HEK293 (cell line): ENCODE results near the gene MTHFS.

ENCODE experiments used
- CTCF ChIA-PET: fragments of 350-600 bp; formaldehyde crosslinking; extraction: SDS; loops from one replicate; lab custom pipeline; 2021; ENCODE audit warnings: antibody characterized with exemption; lab: Yijun Ruan, JAX
- POLR2A ChIA-PET: fragments of 300-600 bp; formaldehyde crosslinking; extraction: SDS; loops from one replicate; lab custom pipeline; 2020; ENCODE audit warnings: antibody characterized with exemption, inconsistent platforms; lab: Yijun Ruan, JAX
- H3K27ac ChIP-seq: fragments of 200-500 bp; sonication (Bioruptor generic); 2 replicates; pipeline ENCODE4 v1.5.1; 2014; ENCODE audit warnings: low read depth, low read length, control low read depth, inconsistent platforms; ENCODE audit errors: extremely low read depth
- H3K36me3 ChIP-seq, 2 experiments: fragments of 200-500 bp in 1 of 2; sonication (Bioruptor generic) in 1 of 2; 1 replicate in 1 of 2; 2 replicates in 1 of 2; pipeline ENCODE4 v1.5.1; 2014 to 2017; ENCODE audit warnings: inconsistent platforms in 2 of 2, low read length in 2 of 2; ENCODE audit not compliant: control insufficient read depth in 2 of 2, insufficient read depth in 1 of 2
- H3K4me1 ChIP-seq: fragments of 200-500 bp; sonication (Bioruptor generic); 2 replicates; pipeline ENCODE4 v1.5.1; 2014; ENCODE audit warnings: mild to moderate bottlenecking, low read length, inconsistent platforms; ENCODE audit not compliant: control insufficient read depth, insufficient read depth
- H3K4me3 ChIP-seq: 2 replicates; pipeline ENCODE4 v1.5.1; 2011; ENCODE audit warnings: low read depth, mild to moderate bottlenecking, control low read depth, low read length, moderate library complexity
- H3K9me3 ChIP-seq: fragments of 200-500 bp; sonication (Bioruptor generic); 2 replicates; pipeline ENCODE4 v1.5.1; 2014; ENCODE audit warnings: low read depth, low read length, inconsistent platforms; ENCODE audit not compliant: control insufficient read depth, insufficient read depth
- GLIS2 ChIP-seq: fragments of 450-650 bp; formaldehyde crosslinking; IDR thresholded peaks from 2 replicates; pipeline ENCODE4 v1.5.1; 2016; ENCODE audit warnings: missing biosample characterization, missing genetic modification characterization
- SCRT1 ChIP-seq: fragments of 450-650 bp; formaldehyde crosslinking; IDR thresholded peaks from 2 replicates; pipeline ENCODE4 v1.5.1; 2016; ENCODE audit warnings: missing biosample characterization, missing genetic modification characterization, borderline replicate concordance
- WT1 ChIP-seq: fragments of 450-650 bp; formaldehyde crosslinking; IDR thresholded peaks from 2 replicates; pipeline ENCODE4 v1.5.1; 2016; ENCODE audit warnings: missing biosample characterization, missing genetic modification characterization
- ZFP3 ChIP-seq: fragments of 450-650 bp; formaldehyde crosslinking; IDR thresholded peaks from 2 replicates; pipeline ENCODE4 v1.5.1; 2016; ENCODE audit warnings: low read depth, missing biosample characterization, missing genetic modification characterization
- ZFP37 ChIP-seq: fragments of 450-650 bp; formaldehyde crosslinking; IDR thresholded peaks from 2 replicates; pipeline ENCODE4 v1.5.1; 2016; ENCODE audit warnings: missing biosample characterization, missing genetic modification characterization
- ZNF112 ChIP-seq: fragments of 450-650 bp; formaldehyde crosslinking; IDR thresholded peaks from 2 replicates; pipeline ENCODE4 v1.5.0; 2017; ENCODE audit warnings: missing biosample characterization, missing genetic modification characterization
- ZNF138 ChIP-seq: fragments of 450-650 bp; formaldehyde crosslinking; IDR thresholded peaks from 2 replicates; pipeline ENCODE4 v1.5.1; 2016; ENCODE audit warnings: missing biosample characterization, missing genetic modification characterization, borderline replicate concordance
- ZNF324 ChIP-seq: fragments of 450-650 bp; formaldehyde crosslinking; IDR thresholded peaks from 2 replicates; pipeline ENCODE4 v1.5.1; 2016; ENCODE audit warnings: missing biosample characterization, missing genetic modification characterization
- ZNF335 ChIP-seq: fragments of 450-650 bp; formaldehyde crosslinking; conservative IDR thresholded peaks from 2 replicates; pipeline ENCODE4 v1.5.1; 2016; ENCODE audit warnings: missing biosample characterization, missing genetic modification characterization
- ZNF433 ChIP-seq: fragments of 450-650 bp; formaldehyde crosslinking; IDR thresholded peaks from 2 replicates; pipeline ENCODE4 v1.5.1; 2016; ENCODE audit warnings: missing biosample characterization, missing genetic modification characterization, low read depth
- ZNF549 ChIP-seq: fragments of 450-650 bp; IDR thresholded peaks from 2 replicates; pipeline ENCODE4 v1.5.1; 2018; ENCODE audit warnings: missing biosample characterization, missing genetic modification characterization, mild to moderate bottlenecking, inconsistent platforms, moderate library complexity
- ZNF623 ChIP-seq: fragments of 450-650 bp; formaldehyde crosslinking; IDR thresholded peaks from 2 replicates; pipeline ENCODE4 v1.5.1; 2016; ENCODE audit warnings: missing biosample characterization, missing genetic modification characterization
- ZNF654 ChIP-seq: fragments of 450-650 bp; formaldehyde crosslinking; IDR thresholded peaks from 2 replicates; pipeline ENCODE4 v1.5.1; 2016; ENCODE audit warnings: low read depth, missing biosample characterization, missing genetic modification characterization
- ZNF777 ChIP-seq: fragments of 450-650 bp; formaldehyde crosslinking; IDR thresholded peaks from 2 replicates; pipeline ENCODE4 v1.5.1; 2017; ENCODE audit warnings: missing biosample characterization, missing genetic modification characterization, borderline replicate concordance
- ZNF843 ChIP-seq: fragments of 450-650 bp; formaldehyde crosslinking; IDR thresholded peaks from 2 replicates; pipeline ENCODE4 v1.5.1; 2016; ENCODE audit warnings: missing biosample characterization, missing genetic modification characterization
- TF ChIP-seq, protein P1 (sequence below): IDR thresholded peaks from 2 replicates; pipeline ENCODE4 v1.6.1; 2011; ENCODE audit warnings: mild to moderate bottlenecking, low read depth, low read length, borderline replicate concordance
- TF ChIP-seq, protein P2 (sequence below): fragments of 450-650 bp; formaldehyde crosslinking; IDR thresholded peaks from 2 replicates; pipeline ENCODE4 v1.5.1; 2017; ENCODE audit warnings: missing biosample characterization, missing genetic modification characterization
- TF ChIP-seq, protein P3 (sequence below): fragments of 450-650 bp; formaldehyde crosslinking; IDR thresholded peaks from 2 replicates; pipeline ENCODE4 v1.5.1; 2016; ENCODE audit warnings: missing biosample characterization, missing genetic modification characterization

MTHFS gene

DNA sequence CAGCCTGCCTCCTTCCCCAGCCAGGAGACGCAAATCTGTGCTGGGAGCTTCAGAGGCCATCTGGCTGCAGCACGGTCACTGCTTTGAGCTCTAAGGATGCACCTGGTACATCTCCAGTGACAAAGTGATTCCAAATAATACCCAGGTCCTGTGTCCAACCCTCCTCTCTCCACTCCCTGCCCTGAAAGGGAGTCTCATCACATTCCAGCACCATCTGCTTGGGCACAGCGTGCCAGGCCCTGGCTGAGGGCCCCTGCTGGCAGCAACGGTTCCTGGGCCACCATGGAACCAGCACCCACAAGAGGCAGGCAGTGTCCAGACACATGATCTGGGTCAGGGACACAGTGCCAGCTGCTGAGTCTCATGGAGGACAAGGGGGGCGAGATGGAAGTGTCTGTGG, 81.3 kb downstream of the MTHFS start:
- H3K9me3 ChIP-seq = no peaks in the 10 kb centered on the region; the same call in 1 of the 2 replicates
- H3K4me1 ChIP-seq = 0 out of 2 replicates have a peak, but pooled peaks cover 5% of the 10 kb centered on the region
- ChIA-PET POLR2A (no interaction called here), CTCF (interaction anchor here (0.7 kb wide), 1 partner anchor 194 kb away, joined by 3 read pairs; no protein-coding TSS in a partner anchor)
- H3K4me3 ChIP-seq = no peak overlapping the region
- no peaks in the 10 kb centered on the region; a peak in 1 of 3 replicates for H3K36me3 ChIP-seq
- no peak overlapping the region for H3K27ac ChIP-seq
- TF ChIP-seq SCRT1 (tag by site-specific recombination) (no peak), WT1 (tag by site-specific recombination) (no peak), ZNF433 (no peak), ZNF112 (tag by site-specific recombination) (no peak), ZFP3 (no peak), ZNF623 (no peak), ZNF335 (tag by site-specific recombination) (no peak), ZNF324 (tag by site-specific recombination) (no peak), GLIS2 (tag by site-specific recombination) (no peak)
- TF ChIP-seq, protein P1, sequence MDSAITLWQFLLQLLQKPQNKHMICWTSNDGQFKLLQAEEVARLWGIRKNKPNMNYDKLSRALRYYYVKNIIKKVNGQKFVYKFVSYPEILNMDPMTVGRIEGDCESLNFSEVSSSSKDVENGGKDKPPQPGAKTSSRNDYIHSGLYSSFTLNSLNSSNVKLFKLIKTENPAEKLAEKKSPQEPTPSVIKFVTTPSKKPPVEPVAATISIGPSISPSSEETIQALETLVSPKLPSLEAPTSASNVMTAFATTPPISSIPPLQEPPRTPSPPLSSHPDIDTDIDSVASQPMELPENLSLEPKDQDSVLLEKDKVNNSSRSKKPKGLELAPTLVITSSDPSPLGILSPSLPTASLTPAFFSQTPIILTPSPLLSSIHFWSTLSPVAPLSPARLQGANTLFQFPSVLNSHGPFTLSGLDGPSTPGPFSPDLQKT = no peak

DNA sequence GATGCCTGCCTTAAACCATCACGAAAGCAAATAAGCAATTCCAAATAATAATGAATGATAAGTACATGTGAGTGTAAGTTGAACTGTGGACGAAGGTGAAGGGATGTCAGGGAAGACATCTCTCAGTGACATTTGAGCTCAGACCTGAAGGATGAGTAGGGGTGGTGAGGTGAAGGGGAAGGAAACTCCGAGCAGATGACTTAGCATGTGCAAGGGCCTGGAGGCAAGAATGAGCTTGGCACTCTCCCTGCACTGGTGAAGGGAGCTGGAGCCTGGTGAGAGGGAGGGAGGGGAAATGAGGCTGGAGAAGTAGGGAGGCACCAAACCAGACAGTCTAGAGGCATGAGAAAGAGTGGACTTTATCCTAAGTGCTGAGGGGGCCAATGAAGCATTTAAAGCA, 84.3 kb downstream of the MTHFS start:
- no peak overlapping the region for H3K4me3 ChIP-seq
- 0 out of 2 replicates have a peak, but pooled peaks cover 5% of the 10 kb centered on the region for H3K4me1 ChIP-seq
- H3K9me3 ChIP-seq = no peaks in the 10 kb centered on the region
- H3K27ac ChIP-seq = no peak overlapping the region
- TF ChIP-seq ZFP37 (tag by site-specific recombination) (no peak), ZNF777 (tag by site-specific recombination) (no peak), ZNF138 (tag by site-specific recombination) (no peak), ZNF549 (tag by site-specific recombination) (no peak), ZNF843 (tag by site-specific recombination) (no peak), ZNF654 (tag by site-specific recombination) (no peak)
- TF ChIP-seq, protein P2, sequence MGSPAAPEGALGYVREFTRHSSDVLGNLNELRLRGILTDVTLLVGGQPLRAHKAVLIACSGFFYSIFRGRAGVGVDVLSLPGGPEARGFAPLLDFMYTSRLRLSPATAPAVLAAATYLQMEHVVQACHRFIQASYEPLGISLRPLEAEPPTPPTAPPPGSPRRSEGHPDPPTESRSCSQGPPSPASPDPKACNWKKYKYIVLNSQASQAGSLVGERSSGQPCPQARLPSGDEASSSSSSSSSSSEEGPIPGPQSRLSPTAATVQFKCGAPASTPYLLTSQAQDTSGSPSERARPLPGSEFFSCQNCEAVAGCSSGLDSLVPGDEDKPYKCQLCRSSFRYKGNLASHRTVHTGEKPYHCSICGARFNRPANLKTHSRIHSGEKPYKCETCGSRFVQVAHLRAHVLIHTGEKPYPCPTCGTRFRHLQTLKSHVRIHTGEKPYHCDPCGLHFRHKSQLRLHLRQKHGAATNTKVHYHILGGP = no peak
- TF ChIP-seq, protein P3, sequence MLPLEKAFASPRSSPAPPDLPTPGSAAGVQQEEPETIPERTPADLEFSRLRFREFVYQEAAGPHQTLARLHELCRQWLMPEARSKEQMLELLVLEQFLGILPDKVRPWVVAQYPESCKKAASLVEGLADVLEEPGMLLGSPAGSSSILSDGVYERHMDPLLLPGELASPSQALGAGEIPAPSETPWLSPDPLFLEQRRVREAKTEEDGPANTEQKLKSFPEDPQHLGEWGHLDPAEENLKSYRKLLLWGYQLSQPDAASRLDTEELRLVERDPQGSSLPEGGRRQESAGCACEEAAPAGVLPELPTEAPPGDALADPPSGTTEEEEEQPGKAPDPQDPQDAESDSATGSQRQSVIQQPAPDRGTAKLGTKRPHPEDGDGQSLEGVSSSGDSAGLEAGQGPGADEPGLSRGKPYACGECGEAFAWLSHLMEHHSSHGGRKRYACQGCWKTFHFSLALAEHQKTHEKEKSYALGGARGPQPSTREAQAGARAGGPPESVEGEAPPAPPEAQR (tag by site-specific recombination) = no peak
- H3K36me3 ChIP-seq = no peaks in the 10 kb centered on the region; a peak in 1 of 3 replicates
- ChIA-PET POLR2A (interaction anchor here (0.5 kb wide), 1 partner anchor 115 kb away, joined by 3 read pairs; no protein-coding TSS in a partner anchor), CTCF (no interaction called here)
